Measurements from ENCODE around the gene CDKN2D.

The CDKN2D gene

DNA sequence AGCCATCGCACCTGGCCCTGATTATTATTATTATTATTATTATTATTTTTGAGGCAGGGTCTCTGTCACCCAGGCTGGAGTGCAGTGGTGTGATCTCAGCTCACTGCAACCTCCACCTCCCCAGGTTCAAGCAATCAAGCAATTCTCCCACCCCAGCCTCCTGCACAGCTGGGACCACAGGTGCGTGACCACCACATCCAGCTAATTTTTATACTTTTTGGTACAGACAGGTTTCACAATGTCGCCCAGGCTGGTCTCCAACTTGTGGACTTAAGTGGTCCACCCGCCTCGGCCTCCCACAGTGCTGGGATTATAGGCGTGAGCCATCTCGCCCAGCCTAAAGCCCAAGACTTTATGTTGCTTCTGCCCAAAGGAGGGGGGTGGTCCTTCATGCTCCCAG is 24.4 kb upstream of the CDKN2D start:
- DNase-seq (ENCODE audit: low read depth), result no peak
- TF ChIP-seq, protein P1, sequence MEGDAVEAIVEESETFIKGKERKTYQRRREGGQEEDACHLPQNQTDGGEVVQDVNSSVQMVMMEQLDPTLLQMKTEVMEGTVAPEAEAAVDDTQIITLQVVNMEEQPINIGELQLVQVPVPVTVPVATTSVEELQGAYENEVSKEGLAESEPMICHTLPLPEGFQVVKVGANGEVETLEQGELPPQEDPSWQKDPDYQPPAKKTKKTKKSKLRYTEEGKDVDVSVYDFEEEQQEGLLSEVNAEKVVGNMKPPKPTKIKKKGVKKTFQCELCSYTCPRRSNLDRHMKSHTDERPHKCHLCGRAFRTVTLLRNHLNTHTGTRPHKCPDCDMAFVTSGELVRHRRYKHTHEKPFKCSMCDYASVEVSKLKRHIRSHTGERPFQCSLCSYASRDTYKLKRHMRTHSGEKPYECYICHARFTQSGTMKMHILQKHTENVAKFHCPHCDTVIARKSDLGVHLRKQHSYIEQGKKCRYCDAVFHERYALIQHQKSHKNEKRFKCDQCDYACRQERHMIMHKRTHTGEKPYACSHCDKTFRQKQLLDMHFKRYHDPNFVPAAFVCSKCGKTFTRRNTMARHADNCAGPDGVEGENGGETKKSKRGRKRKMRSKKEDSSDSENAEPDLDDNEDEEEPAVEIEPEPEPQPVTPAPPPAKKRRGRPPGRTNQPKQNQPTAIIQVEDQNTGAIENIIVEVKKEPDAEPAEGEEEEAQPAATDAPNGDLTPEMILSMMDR (conservative IDR thresholded peaks at IDR 0.05; ENCODE audit: low read depth, low read length), result no peak
- no peak overlapping the region for H3K4me3 ChIP-seq (ENCODE audit: low read depth, low read length)

DNA sequence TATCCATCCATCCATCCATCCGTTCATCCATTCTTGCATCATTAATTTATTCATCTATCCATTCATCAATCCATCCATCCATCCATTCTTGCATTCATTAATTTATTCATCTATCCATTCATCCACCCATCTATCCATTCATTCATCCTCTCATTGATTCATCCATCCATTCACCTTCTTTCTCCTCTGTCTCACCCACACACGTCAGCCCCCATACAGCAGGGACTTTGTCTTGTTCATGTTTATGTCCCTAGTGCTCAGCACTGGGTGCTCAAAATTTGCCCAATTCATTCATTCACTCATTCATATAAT is 19.0 kb upstream of the CDKN2D start:
- DNase-seq (ENCODE audit: low read depth), result no peak
- TF ChIP-seq, protein P1 (conservative IDR thresholded peaks at IDR 0.05; ENCODE audit: low read depth, low read length), result no peak
- no peak overlapping the region for H3K4me3 ChIP-seq (ENCODE audit: low read depth, low read length)

DNA sequence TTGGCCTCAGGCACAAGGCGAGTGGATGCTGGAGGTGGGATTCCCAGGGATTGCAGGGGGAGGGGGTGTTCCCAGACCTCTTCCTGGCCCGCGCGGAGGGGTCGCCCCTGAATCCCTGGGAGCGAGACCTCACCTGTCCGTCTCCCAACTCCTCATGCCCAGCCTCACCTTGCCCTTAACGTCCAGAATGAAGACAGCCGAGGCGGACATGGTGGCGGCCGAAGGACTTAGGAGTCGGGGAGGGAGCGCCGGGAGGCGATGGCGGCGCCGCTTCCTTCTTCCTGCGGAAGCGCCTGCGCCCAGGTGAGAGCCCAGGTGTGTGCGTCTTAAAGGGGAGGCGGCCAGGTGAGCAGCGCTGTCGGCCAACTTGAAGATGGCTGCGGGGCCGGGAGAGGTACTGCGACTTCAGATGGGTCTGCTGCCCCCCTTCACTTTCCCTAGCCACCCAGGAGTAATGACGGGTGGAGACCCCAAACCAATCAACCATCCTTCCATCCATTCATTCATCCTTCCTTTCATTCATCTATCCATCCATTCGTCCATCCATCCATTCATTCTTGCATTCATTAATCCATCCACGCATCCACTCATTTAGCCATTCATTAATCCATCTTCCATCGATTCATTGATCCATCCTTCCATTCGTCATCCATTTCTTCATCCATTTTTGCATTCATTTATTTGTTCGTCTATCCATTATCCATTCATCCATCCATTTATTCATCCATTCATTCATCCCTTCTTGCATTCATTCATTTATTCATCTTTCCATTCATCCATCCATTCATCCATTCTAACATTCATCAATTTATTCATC is 18.5 kb upstream of the CDKN2D start, which contains the start of gene AP1M2:
TSS of gene AP1M2 (minus strand) at position 291 of the 817 bp plus-strand sequence. CDS start at position 210, 81 bp downstream.
- TF ChIP-seq, protein P1 (conservative IDR thresholded peaks at IDR 0.05; ENCODE audit: low read depth, low read length), result no peak
- H3K4me3 ChIP-seq (ENCODE audit: low read depth, low read length), result no peak within 1 kb of the TSS
- no peak for DNase-seq (ENCODE audit: low read depth)

DNA sequence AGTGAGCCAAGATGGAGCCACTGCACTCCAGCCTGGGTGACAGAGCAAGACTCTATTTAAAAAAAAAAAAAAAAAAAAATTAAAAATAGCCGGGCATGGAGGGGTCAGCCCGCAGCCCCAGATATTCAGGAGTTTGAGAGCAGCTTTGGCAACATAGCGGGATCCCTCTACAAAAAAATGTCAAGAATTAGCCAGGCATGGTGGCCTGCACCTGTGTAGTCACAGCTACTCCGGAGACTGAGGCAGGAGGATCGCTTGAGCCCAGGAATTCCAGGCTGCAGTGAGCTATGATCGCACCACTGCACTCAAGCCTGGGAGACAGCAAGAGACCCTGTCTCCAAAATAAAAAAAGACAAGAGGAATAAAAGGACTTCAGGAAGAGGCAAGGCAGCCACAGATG is 17.6 kb upstream of the CDKN2D start:
- H3K4me3 ChIP-seq (ENCODE audit: low read depth, low read length), result no peak overlapping the region
- DNase-seq (ENCODE audit: low read depth), result no peak
- TF ChIP-seq, protein P1 (conservative IDR thresholded peaks at IDR 0.05; ENCODE audit: low read depth, low read length), result no peak

DNA sequence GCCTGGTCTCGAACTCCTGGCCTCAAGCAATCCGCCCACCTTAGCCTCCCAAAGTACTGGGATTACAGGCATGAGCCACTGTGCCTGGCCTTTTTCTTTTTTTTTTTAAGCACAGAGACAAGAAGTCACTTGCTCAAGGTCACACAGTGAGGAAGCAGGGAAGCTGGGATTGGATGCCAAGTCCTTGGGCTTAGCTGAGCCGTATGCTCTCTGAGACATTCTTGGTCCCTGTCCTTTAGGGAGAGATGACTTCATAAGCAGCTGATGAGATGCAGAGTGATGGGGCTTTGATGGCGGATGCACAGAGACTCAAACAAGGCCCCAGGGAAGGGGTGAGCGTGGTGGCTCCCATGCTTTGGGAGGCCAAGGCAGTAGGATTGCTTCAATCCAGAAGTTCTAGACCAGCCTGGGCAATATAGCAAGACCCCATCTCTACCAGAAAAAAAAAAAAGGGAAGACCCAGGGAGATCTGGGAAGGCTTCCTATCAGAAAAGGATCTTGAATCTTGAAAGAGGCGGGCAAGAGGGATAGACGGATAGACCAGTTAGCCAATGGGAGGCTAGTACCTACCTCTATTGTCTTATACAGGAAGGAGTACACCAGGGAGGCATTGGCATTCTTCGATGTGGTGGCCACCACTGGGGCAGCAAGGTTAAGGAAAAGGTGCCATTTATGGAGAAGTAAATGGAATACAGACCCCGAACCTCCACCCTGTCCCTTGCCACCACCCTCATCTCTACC is 14.4 kb upstream of the CDKN2D start:
- no peak for DNase-seq (ENCODE audit: low read depth)
- TF ChIP-seq, protein P1 (conservative IDR thresholded peaks at IDR 0.05; ENCODE audit: low read depth, low read length), result no peak

DNA sequence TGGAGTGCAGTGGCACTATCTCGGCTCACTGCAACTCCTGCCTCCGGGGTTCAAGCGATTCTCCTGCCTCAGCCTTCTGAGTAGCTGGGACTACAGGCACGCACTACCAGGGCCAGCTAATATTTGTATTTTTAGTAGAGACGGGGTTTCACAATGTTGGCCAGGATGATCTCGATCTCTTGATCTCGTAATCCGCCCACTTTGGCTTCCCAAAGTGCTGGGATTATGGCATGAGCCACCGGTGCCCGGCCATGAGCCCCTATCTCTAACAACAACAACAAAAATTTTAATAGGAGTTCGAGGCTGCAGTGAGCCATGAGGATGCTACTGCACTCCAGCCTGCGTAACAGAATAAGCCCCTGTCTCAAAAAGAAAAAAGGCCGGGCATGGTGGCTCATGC is 13.3 kb upstream of the CDKN2D start:
- H3K4me3 ChIP-seq (ENCODE audit: low read depth, low read length), result no peak overlapping the region
- no peak for DNase-seq (ENCODE audit: low read depth)

More for the DNA sequence above, 14.4 kb upstream of the CDKN2D start:
- H3K4me3 ChIP-seq (ENCODE audit: low read depth, low read length), result no peak overlapping the region

More for the DNA sequence above, 13.3 kb upstream of the CDKN2D start:
- TF ChIP-seq, protein P1 (conservative IDR thresholded peaks at IDR 0.05; ENCODE audit: low read depth, low read length), result no peak

Data from choroid plexus epithelial cell (primary cell).